Omental fat pad (tissue), 4 donors: ENCODE data around the gene LXN. TPM values are rescaled to one million over a fixed set of nuclear protein-coding genes. Genes with fewer than 3 reads are reported as not detected.

ENCODE experiments used
- ATAC-seq: fragments of 150-250 bp; one replicate; pipeline ENCODE4 v1.9.1; 2016; ENCODE audit warnings: mild to moderate bottlenecking, moderate library complexity; ENCODE audit not compliant: low FRiP score
- DNase-seq: peaks from one replicate; pipeline ENCODE4 v3.0.0-alpha.2; 2019; ENCODE audit warnings: low spot score
- small RNA-seq: library from RNA; depleted of rRNA; stranded (forward); fragments of <200 nt; gene quantifications from one replicate; pipeline ENCODE3, GENCODE V24; 2016
- total RNA-seq, 4 donors: library from RNA; depleted of rRNA; stranded (reverse); fragments of >200 nt; gene quantifications; one replicate each; pipeline ENCODE4 v1.1.0, GENCODE V29; 2016
- TF ChIP-seq, protein P1 (sequence below), 3 donors: fragments of 450-650 bp; IDR thresholded peaks; one replicate each; pipeline ENCODE4 v1.5.1; 2016 to 2017; ENCODE audit warnings: antibody characterized with exemption in 3 of 3, mild to moderate bottlenecking in 3 of 3, moderate library complexity in 2 of 3

The LXN gene
- total RNA-seq, 4 donors from 2014 or later = 38.3 to 80.6 (median 62.7) TPM

DNA sequence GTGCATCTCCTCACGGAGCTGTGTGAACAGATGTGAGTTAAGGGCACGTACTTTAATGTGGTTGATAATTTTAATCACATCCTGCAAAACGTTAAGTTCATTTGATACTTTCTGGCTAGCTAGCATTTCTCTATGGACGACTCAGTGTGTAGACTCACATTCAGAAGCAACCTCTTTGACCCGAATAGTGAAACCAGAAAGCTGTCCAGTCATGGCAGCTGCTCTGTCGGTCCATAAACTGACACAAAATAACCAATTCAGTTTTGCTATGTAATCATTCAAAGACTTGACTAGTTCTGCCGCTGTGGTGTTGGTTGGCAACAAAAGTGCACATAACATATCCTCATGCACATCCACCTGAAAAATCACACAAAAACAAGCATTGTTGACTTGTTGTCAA is 31.8 kb downstream of the LXN start:
- TF ChIP-seq, protein P1, sequence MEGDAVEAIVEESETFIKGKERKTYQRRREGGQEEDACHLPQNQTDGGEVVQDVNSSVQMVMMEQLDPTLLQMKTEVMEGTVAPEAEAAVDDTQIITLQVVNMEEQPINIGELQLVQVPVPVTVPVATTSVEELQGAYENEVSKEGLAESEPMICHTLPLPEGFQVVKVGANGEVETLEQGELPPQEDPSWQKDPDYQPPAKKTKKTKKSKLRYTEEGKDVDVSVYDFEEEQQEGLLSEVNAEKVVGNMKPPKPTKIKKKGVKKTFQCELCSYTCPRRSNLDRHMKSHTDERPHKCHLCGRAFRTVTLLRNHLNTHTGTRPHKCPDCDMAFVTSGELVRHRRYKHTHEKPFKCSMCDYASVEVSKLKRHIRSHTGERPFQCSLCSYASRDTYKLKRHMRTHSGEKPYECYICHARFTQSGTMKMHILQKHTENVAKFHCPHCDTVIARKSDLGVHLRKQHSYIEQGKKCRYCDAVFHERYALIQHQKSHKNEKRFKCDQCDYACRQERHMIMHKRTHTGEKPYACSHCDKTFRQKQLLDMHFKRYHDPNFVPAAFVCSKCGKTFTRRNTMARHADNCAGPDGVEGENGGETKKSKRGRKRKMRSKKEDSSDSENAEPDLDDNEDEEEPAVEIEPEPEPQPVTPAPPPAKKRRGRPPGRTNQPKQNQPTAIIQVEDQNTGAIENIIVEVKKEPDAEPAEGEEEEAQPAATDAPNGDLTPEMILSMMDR (IDR thresholded peaks at IDR 0.05) = no peak
- DNase-seq (no peak), ATAC-seq (no peak)

DNA sequence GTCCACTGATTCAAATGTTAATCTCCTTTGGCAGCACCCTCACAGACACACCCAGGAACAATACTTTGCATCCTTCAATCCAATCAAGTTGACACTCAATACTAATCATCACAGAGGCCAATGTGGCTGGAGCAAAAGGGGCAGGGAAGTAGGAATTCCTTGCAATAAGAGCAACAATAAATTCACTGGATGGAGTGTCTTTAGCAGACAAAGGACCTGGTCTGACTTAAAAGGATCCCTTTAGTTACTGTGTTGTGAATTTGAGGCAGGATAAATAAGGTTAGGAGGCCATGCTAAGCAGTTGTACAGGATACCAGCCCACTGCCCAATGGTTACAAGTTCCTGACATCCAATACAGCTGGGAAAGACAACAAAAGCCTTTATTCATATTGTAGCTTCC is 40.5 kb downstream of the LXN start:
- DNase-seq = no peak
- TF ChIP-seq, protein P1 (IDR thresholded peaks at IDR 0.05) = no peak
- no peak for ATAC-seq

DNA sequence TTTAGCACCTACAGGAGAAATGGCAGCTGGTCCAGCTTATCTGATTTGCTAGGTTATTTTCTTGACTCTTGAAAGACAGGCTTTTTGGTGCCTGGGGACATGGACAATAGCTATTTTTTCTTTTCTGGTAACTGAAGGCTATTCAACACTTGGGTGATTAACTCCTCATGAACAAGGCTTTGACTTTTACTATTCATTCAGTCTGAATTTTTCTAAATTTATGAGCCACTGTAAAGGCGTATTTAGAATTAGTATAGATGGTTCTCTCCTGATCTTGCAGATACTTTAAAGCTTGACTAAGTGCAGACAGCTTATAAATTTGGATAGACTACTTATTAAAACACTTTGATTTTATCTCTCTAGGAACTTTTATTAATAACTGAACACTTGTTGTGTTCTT is 46.6 kb downstream of the LXN start:
- DNase-seq = no peak
- ATAC-seq = no peak
- TF ChIP-seq, protein P1 (IDR thresholded peaks at IDR 0.05) = no peak

DNA sequence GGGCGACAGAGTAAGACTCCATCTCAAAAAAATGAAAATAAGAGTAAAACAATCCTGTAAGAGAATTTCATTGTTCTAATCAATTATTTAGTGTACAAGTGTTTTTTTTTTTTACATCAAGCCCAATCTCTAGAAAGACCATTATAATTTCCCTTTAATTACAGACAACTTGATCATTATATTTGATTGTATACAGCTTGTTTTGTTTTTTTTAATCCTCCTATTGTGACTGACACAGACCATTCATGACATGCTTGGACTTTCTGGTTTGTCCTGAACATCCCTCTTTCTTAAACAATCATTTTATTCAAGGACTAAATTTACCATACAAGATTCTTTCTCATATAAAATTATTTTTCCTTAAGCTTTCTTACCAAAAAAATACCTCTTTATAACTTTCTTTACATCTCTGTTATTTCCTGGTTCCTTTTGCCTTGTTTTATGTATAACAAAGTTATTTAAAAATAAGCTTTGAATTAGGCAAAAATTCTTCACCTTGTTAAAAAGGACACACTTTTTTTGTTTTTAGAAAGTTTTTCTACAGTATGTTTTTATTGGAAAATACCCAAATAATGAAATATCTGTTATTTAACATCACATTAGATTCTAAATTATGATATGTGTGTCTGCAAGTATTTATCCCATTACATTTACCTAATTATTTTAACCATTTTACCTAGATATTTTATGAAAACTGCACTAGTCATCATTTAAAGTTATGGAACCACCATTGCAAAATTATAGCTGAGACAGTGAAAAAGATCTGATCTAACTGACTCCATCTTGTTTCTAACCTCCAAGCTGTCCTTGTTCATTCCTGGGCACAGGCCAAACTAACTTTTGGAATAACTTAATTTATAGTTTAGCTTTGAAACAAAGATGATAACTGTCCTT is 54.2 kb downstream of the LXN start:
- ATAC-seq = no peak

More for the DNA sequence above, 54.2 kb downstream of the LXN start:
- TF ChIP-seq, protein P1 (IDR thresholded peaks at IDR 0.05) = no peak
- DNase-seq = no peak

Small RNA genes within 50 kb of the gene (small RNA-seq; reads per million reads assigned to genes)
- gene AC025033.1 (not detected), gene AC080013.6 (not detected)

Other genes with a start within 250 kb of the LXN start
- 10 to 100 TPM in 2 of 4 donors, 1 to 10 TPM in 2; 4.4 to 20.4 (median 10.0) TPM for gene MLF1, start 101.5 kb downstream of the LXN start, total RNA-seq
- gene GFM1, start 28.1 kb downstream of the LXN start, total RNA-seq = 10 to 100 TPM; 45.4 to 91.4 (median 60.0) TPM
- gene RARRES1, start 59.8 kb upstream of the LXN start, total RNA-seq = 100 to 1,000 TPM in 3 of 4 donors, 10 to 100 TPM in 1; 16.1 to 691 (median 335) TPM
- gene MFSD1, start 129.4 kb upstream of the LXN start, total RNA-seq = 100 to 1,000 TPM; 113 to 173 (median 129) TPM